GM23338 (cell line): ENCODE data around the gene VAT1. TPM values are rescaled to one million over a fixed set of nuclear protein-coding genes. Genes with fewer than 3 reads are reported as not detected.

Experiments used
- ATAC-seq: fragments of 200-7000 bp; cut with Tn5 transposase; 3 replicates; pipeline ENCODE4 v1.9.1; 2020
- DNase-seq: peaks from one replicate; pipeline ENCODE4 v3.0.0-alpha.2; 2015; ENCODE audit warnings: low spot score
- H2AFZ ChIP-seq: fragments of 200-600 bp; sonication (generic); 2 replicates; pipeline ENCODE4 v1.8.0; 2016; ENCODE audit warnings: antibody characterized with exemption, mild to moderate bottlenecking, moderate library complexity
- H3F3A ChIP-seq: fragments of 200-600 bp; sonication (generic); replicated peaks from 2 replicates; pipeline ENCODE4 v1.8.0; 2017; ENCODE audit warnings: antibody characterized with exemption, mixed run types, low read depth
- H3K27ac ChIP-seq: fragments of 200-600 bp; sonication (generic); 2 replicates; pipeline ENCODE4 v1.6.1; 2016; ENCODE audit warnings: low read depth
- H3K27me3 ChIP-seq: fragments of 200-600 bp; sonication (generic); 2 replicates; pipeline ENCODE4 v1.8.0; 2016; ENCODE audit warnings: mild to moderate bottlenecking, mixed run types, moderate library complexity; ENCODE audit not compliant: insufficient read depth
- H3K36me3 ChIP-seq: fragments of 200-600 bp; sonication (generic); 2 replicates; pipeline ENCODE4 v1.8.0; 2016; ENCODE audit warnings: mild to moderate bottlenecking; ENCODE audit not compliant: insufficient read depth
- H3K4me1 ChIP-seq: fragments of 200-600 bp; sonication (generic); 2 replicates; pipeline ENCODE4 v1.8.0; 2016; ENCODE audit warnings: mild to moderate bottlenecking, moderate library complexity; ENCODE audit not compliant: insufficient read depth
- H3K4me2 ChIP-seq: fragments of 200-600 bp; sonication (generic); 2 replicates; pipeline ENCODE4 v1.7.1; 2017; ENCODE audit warnings: mixed run types
- H3K4me3 ChIP-seq: fragments of 200-600 bp; sonication (generic); 2 replicates; pipeline ENCODE4 v1.6.1; 2016; ENCODE audit warnings: mixed run types
- H3K79me2 ChIP-seq: fragments of 200-600 bp; sonication (generic); replicated peaks from 2 replicates; pipeline ENCODE4 v1.8.0; 2017; ENCODE audit warnings: mild to moderate bottlenecking; ENCODE audit not compliant: insufficient read depth
- H3K9me2 ChIP-seq: fragments of 200-600 bp; sonication (generic); 2 replicates; pipeline ENCODE4 v1.8.0; 2017; ENCODE audit not compliant: insufficient read depth
- H4K20me1 ChIP-seq: fragments of 200-600 bp; sonication (generic); replicated peaks from 2 replicates; pipeline ENCODE4 v1.8.0; 2017; ENCODE audit warnings: mild to moderate bottlenecking; ENCODE audit not compliant: insufficient read depth
- H3K27ac Mint-ChIP-seq: 2 replicates; pipeline ENCODE4 v1.8.0; 2020; ENCODE audit warnings: inconsistent platforms, mild to moderate bottlenecking, moderate library complexity, mixed read lengths
- H3K27me3 Mint-ChIP-seq: 3 replicates; pipeline ENCODE4 v1.8.0; 2022; ENCODE audit warnings: low read depth, mild to moderate bottlenecking, moderate library complexity, mixed read lengths, inconsistent platforms; ENCODE audit not compliant: insufficient read depth, poor library complexity
- H3K36me3 Mint-ChIP-seq: 3 replicates; pipeline ENCODE4 v1.8.0; 2021; ENCODE audit warnings: low read depth, mild to moderate bottlenecking, inconsistent platforms, moderate library complexity, mixed read lengths
- H3K4me1 Mint-ChIP-seq: 3 replicates; pipeline ENCODE4 v1.8.0; 2020; ENCODE audit warnings: mild to moderate bottlenecking, inconsistent platforms, mixed read lengths
- H3K4me3 Mint-ChIP-seq: 3 replicates; pipeline ENCODE4 v1.8.0; 2021; ENCODE audit warnings: moderate library complexity, mild to moderate bottlenecking, inconsistent platforms, mixed read lengths
- H3K9me3 Mint-ChIP-seq: 3 replicates; pipeline ENCODE4 v1.8.0; 2020; ENCODE audit warnings: moderate library complexity, mild to moderate bottlenecking, inconsistent platforms, mixed read lengths
- CREB1 ChIP-seq: fragments of 250-450 bp; sonication (Bioruptor Pico); IDR thresholded peaks from 2 replicates; pipeline ENCODE4 v1.5.0; 2020; ENCODE audit warnings: low read depth, mild to moderate bottlenecking, moderate library complexity
- EZH2 ChIP-seq: fragments of 200-600 bp; sonication (generic); IDR thresholded peaks from one replicate; pipeline ENCODE4 v1.8.0; 2017; ENCODE audit warnings: antibody characterized with exemption, mild to moderate bottlenecking, low read depth; ENCODE audit not compliant: unreplicated experiment
- EZH2phosphoT487 ChIP-seq: fragments of 200-600 bp; sonication (generic); IDR thresholded peaks from one replicate; pipeline ENCODE4 v1.8.1; 2018; ENCODE audit warnings: antibody characterized with exemption; ENCODE audit not compliant: unreplicated experiment
- JUNB ChIP-seq: IDR thresholded peaks from one replicate; pipeline ENCODE4 v1.6.1; 2016; ENCODE audit warnings: antibody characterized with exemption; ENCODE audit not compliant: unreplicated experiment
- NANOG ChIP-seq: IDR thresholded peaks from 2 replicates; pipeline ENCODE4 v1.6.1; 2016; ENCODE audit warnings: antibody characterized with exemption, borderline replicate concordance
- POLR2AphosphoS5 ChIP-seq: IDR thresholded peaks from 2 replicates; pipeline ENCODE4 v1.6.1; 2016; ENCODE audit warnings: antibody characterized with exemption, low read depth
- STAT1 ChIP-seq: IDR thresholded peaks from one replicate; pipeline ENCODE4 v1.6.1; 2016; ENCODE audit warnings: antibody characterized with exemption; ENCODE audit not compliant: unreplicated experiment
- ZNF114 ChIP-seq: fragments of 250-450 bp; sonication (Bioruptor Pico); IDR thresholded peaks from 2 replicates; pipeline ENCODE4 v1.5.0; 2020; ENCODE audit warnings: mild to moderate bottlenecking, moderate library complexity
- ZNF331 ChIP-seq: fragments of 250-450 bp; sonication (Bioruptor Pico); IDR thresholded peaks from 2 replicates; pipeline ENCODE4 v1.5.0; 2020; ENCODE audit warnings: low read depth, mild to moderate bottlenecking, moderate library complexity
- polyA plus RNA-seq: library from polyadenylated mRNA; unstranded; fragments of >200 nt; fragmentation: Nextera tagmentation; extraction: Ambion mirVana; gene quantifications from 2 replicates; pipeline ENCODE4 v1.2.1, GENCODE V29; 2016
- total RNA-seq: library from RNA; depleted of rRNA; stranded (reverse); fragments of >200 nt; shearing (Covaris generic); gene quantifications from 2 replicates; pipeline ENCODE4 v1.2.3, GENCODE V29; 2014
- TF ChIP-seq, protein P1 (sequence below): IDR thresholded peaks from one replicate; pipeline ENCODE4 v1.6.1; 2018; ENCODE audit warnings: antibody characterized with exemption; ENCODE audit not compliant: unreplicated experiment
- TF ChIP-seq, protein P2 (sequence below), 2 experiments: fragments of 200-600 bp in 1 of 2; sonication (generic) in 1 of 2; conservative IDR thresholded peaks; 2 replicates each; pipeline versions ENCODE4 v1.5.1 to v1.6.1; 2016 to 2017; ENCODE audit warnings: antibody characterized with exemption in 2 of 2, low read depth in 2 of 2, mild to moderate bottlenecking in 2 of 2, moderate library complexity in 1 of 2
- TF ChIP-seq, protein P3 (sequence below): IDR thresholded peaks from 2 replicates; pipeline ENCODE4 v1.6.1; 2016; ENCODE audit warnings: antibody characterized with exemption
- TF ChIP-seq, protein P4 (sequence below): fragments of 250-450 bp; sonication (Bioruptor Pico); IDR thresholded peaks from 2 replicates; pipeline ENCODE4 v1.5.0; 2020; ENCODE audit warnings: mild to moderate bottlenecking, moderate library complexity

VAT1 gene
- total and polyA plus RNA-seq, 2 experiments from 2014 or later, result 233 to 300 TPM

DNA sequence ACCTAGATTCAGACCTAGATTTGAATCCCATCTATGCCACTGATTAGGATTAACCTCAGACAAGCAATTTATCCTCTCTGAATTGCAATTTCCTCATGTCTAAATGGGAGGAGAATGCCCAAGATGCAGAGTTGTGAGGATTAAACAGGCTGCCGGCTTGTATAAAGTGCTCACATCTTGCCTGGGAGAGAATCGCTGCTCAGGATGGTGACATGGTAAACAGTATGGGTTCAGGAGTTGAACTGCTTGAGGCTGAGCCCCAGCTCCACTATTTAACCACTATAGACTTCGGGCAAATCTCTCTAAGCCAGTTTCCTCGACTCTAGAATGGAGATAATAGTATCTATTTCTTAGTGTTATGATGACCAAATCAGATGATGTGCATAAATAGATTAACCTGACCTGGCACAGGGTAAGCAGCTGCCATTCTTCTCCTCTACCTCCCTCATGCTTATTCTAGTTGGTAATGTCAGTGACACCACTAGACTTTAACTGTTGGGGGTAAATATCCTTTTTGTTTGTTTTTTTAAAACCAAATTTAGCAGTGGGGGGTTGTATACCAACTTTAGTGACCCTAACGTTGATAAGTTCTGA lies 24.7 kb downstream of the VAT1 start:
- no peaks in the 10 kb centered on the region for H3K9me2 ChIP-seq
- ATAC-seq (peak; percentile 4; the same call in 2 of the 3 replicates), DNase-seq (no peak)
- TF ChIP-seq NANOG (no peak), STAT1 (no peak), EZH2phosphoT487 (no peak), CREB1 (no peak), POLR2AphosphoS5 (no peak), EZH2 (no peak), ZNF331 (CRISPR knock-in tag) (no peak), JUNB (no peak), ZNF114 (CRISPR knock-in tag) (no peak)
- TF ChIP-seq, protein P1, sequence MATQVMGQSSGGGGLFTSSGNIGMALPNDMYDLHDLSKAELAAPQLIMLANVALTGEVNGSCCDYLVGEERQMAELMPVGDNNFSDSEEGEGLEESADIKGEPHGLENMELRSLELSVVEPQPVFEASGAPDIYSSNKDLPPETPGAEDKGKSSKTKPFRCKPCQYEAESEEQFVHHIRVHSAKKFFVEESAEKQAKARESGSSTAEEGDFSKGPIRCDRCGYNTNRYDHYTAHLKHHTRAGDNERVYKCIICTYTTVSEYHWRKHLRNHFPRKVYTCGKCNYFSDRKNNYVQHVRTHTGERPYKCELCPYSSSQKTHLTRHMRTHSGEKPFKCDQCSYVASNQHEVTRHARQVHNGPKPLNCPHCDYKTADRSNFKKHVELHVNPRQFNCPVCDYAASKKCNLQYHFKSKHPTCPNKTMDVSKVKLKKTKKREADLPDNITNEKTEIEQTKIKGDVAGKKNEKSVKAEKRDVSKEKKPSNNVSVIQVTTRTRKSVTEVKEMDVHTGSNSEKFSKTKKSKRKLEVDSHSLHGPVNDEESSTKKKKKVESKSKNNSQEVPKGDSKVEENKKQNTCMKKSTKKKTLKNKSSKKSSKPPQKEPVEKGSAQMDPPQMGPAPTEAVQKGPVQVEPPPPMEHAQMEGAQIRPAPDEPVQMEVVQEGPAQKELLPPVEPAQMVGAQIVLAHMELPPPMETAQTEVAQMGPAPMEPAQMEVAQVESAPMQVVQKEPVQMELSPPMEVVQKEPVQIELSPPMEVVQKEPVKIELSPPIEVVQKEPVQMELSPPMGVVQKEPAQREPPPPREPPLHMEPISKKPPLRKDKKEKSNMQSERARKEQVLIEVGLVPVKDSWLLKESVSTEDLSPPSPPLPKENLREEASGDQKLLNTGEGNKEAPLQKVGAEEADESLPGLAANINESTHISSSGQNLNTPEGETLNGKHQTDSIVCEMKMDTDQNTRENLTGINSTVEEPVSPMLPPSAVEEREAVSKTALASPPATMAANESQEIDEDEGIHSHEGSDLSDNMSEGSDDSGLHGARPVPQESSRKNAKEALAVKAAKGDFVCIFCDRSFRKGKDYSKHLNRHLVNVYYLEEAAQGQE, result no peak
- TF ChIP-seq, protein P2, sequence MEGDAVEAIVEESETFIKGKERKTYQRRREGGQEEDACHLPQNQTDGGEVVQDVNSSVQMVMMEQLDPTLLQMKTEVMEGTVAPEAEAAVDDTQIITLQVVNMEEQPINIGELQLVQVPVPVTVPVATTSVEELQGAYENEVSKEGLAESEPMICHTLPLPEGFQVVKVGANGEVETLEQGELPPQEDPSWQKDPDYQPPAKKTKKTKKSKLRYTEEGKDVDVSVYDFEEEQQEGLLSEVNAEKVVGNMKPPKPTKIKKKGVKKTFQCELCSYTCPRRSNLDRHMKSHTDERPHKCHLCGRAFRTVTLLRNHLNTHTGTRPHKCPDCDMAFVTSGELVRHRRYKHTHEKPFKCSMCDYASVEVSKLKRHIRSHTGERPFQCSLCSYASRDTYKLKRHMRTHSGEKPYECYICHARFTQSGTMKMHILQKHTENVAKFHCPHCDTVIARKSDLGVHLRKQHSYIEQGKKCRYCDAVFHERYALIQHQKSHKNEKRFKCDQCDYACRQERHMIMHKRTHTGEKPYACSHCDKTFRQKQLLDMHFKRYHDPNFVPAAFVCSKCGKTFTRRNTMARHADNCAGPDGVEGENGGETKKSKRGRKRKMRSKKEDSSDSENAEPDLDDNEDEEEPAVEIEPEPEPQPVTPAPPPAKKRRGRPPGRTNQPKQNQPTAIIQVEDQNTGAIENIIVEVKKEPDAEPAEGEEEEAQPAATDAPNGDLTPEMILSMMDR (conservative IDR thresholded peaks at IDR 0.05; ENCODE audit: low read depth in 2 of 2), result no peak
- TF ChIP-seq, protein P3, sequence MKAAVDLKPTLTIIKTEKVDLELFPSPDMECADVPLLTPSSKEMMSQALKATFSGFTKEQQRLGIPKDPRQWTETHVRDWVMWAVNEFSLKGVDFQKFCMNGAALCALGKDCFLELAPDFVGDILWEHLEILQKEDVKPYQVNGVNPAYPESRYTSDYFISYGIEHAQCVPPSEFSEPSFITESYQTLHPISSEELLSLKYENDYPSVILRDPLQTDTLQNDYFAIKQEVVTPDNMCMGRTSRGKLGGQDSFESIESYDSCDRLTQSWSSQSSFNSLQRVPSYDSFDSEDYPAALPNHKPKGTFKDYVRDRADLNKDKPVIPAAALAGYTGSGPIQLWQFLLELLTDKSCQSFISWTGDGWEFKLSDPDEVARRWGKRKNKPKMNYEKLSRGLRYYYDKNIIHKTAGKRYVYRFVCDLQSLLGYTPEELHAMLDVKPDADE, result no peak
- TF ChIP-seq, protein P4, sequence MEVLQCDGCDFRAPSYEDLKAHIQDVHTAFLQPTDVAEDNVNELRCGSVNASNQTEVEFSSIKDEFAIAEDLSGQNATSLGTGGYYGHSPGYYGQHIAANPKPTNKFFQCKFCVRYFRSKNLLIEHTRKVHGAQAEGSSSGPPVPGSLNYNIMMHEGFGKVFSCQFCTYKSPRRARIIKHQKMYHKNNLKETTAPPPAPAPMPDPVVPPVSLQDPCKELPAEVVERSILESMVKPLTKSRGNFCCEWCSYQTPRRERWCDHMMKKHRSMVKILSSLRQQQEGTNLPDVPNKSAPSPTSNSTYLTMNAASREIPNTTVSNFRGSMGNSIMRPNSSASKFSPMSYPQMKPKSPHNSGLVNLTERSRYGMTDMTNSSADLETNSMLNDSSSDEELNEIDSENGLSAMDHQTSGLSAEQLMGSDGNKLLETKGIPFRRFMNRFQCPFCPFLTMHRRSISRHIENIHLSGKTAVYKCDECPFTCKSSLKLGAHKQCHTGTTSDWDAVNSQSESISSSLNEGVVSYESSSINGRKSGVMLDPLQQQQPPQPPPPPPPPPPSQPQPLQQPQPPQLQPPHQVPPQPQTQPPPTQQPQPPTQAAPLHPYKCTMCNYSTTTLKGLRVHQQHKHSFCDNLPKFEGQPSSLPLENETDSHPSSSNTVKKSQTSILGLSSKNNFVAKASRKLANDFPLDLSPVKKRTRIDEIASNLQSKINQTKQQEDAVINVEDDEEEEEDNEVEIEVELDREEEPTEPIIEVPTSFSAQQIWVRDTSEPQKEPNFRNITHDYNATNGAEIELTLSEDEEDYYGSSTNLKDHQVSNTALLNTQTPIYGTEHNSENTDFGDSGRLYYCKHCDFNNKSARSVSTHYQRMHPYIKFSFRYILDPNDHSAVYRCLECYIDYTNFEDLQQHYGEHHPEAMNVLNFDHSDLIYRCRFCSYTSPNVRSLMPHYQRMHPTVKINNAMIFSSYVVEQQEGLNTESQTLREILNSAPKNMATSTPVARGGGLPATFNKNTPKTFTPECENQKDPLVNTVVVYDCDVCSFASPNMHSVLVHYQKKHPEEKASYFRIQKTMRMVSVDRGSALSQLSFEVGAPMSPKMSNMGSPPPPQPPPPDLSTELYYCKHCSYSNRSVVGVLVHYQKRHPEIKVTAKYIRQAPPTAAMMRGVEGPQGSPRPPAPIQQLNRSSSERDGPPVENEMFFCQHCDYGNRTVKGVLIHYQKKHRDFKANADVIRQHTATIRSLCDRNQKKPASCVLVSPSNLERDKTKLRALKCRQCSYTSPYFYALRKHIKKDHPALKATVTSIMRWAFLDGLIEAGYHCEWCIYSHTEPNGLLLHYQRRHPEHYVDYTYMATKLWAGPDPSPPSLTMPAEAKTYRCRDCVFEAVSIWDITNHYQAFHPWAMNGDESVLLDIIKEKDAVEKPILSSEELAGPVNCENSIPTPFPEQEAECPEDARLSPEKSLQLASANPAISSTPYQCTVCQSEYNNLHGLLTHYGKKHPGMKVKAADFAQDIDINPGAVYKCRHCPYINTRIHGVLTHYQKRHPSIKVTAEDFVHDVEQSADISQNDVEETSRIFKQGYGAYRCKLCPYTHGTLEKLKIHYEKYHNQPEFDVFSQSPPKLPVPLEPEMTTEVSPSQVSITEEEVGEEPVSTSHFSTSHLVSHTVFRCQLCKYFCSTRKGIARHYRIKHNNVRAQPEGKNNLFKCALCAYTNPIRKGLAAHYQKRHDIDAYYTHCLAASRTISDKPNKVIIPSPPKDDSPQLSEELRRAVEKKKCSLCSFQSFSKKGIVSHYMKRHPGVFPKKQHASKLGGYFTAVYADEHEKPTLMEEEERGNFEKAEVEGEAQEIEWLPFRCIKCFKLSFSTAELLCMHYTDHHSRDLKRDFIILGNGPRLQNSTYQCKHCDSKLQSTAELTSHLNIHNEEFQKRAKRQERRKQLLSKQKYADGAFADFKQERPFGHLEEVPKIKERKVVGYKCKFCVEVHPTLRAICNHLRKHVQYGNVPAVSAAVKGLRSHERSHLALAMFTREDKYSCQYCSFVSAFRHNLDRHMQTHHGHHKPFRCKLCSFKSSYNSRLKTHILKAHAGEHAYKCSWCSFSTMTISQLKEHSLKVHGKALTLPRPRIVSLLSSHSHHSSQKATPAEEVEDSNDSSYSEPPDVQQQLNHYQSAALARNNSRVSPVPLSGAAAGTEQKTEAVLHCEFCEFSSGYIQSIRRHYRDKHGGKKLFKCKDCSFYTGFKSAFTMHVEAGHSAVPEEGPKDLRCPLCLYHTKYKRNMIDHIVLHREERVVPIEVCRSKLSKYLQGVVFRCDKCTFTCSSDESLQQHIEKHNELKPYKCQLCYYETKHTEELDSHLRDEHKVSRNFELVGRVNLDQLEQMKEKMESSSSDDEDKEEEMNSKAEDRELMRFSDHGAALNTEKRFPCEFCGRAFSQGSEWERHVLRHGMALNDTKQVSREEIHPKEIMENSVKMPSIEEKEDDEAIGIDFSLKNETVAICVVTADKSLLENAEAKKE, result no peak
- peaks cover 40% of the 10 kb centered on the region for H3K36me3 ChIP-seq
- H3K4me2 ChIP-seq, result peak overlapping the region; percentile 69
- Mint-ChIP-seq H3K27ac (peak overlapping the region; percentile 99), H3K9me3 (no peaks in the 10 kb centered on the region), H3K36me3 (peaks cover 58% of the 10 kb centered on the region), H3K27me3 (peaks cover 23% of the 10 kb centered on the region), H3K4me1 (peaks cover 15% of the 10 kb centered on the region), H3K4me3 (peak overlapping the region; percentile 98)
- H3K27me3 ChIP-seq, result no peaks in the 10 kb centered on the region
- peak overlapping the region; percentile 74; the same call in 1 of the 2 replicates for H2AFZ ChIP-seq
- 0 out of 2 replicates have a peak overlapping the region, but pooled peaks have one; percentile 2 for H3K27ac ChIP-seq
- peaks cover 42% of the 10 kb centered on the region for H3F3A ChIP-seq
- H3K4me1 ChIP-seq, result peaks cover 13% of the 10 kb centered on the region
- H4K20me1 ChIP-seq, result peaks cover 24% of the 10 kb centered on the region
- peaks cover 21% of the 10 kb centered on the region for H3K79me2 ChIP-seq
- H3K4me3 ChIP-seq, result peak overlapping the region; percentile 42
